ENCODE data around the gene ZNRF1. TPM values are rescaled to one million over a fixed set of nuclear protein-coding genes. Genes with fewer than 3 reads are reported as not detected.

The ZNRF1 gene
- total RNA-seq, 4 donors from 2014 or later = 14.1 to 37.4 (median 19.4) TPM

GRCh38 chr16:75072239-75072947 is 73.6 kb downstream of the ZNRF1 start:
- Histone ChIP-seq H3K9me3 (no peaks in the 10 kb centered on the region), H3K4me3 (no peak overlapping the region), H3K4me1 (peaks cover 0 to 12% of the 10 kb centered on the region in 2 donors), H3K27me3 (no peaks in the 10 kb centered on the region), H3K36me3 (no peaks in the 10 kb centered on the region), H3K27ac (no peak overlapping the region)
- TF ChIP-seq CTCF (IDR thresholded peaks at IDR 0.05) = no peak
- TF ChIP-seq POLR2A (IDR thresholded peaks at IDR 0.05) = no peak
- intact Hi-C loops (cut with DNase I; ENCODE audit: low total_unique reads) = no loop called here
- no peak for DNase-seq

DNA sequence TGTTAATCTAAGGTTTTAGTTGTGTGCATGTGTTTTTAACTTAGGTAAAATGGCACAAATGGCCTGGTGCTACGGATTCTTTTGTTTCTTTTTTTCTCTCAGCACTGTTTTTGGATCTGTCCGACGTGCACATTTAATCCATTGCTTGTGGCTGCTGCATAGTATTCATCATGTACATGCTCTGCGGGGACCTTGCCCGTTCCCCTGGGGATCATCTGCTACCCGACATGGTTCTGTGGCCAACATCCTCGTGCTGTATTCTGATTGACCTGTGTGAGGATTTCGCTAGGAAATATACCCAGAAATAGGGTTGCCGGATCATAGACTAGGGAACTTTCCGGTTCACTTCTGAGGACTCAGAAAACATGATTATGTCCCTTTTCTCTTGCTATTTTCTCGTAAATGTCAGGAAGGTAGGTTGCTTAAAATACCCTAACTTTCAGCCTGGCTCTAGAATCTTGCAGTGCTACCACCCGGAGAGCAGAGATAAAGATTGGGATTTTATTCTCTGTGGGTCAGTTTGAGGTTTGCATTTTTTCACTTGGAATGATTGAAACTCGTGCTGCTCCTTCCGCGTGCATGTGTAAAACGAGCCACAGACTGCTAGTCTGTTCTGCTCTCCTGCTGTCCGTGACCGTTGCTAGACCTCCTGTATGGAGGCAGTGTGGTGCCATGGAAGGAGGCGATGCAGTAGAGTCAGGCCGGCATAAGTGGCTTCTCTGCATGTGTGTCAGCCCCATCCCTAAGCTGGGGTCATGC is 74.9 kb downstream of the ZNRF1 start:
- no peak for DNase-seq
- Histone ChIP-seq H3K27me3 (no peaks in the 10 kb centered on the region), H3K9me3 (no peaks in the 10 kb centered on the region), H3K27ac (no peak overlapping the region), H3K36me3 (no peaks in the 10 kb centered on the region), H3K4me1 (peaks cover 0 to 12% of the 10 kb centered on the region in 2 donors), H3K4me3 (no peak overlapping the region)
- TF ChIP-seq POLR2A (IDR thresholded peaks at IDR 0.05) = no peak
- TF ChIP-seq CTCF (IDR thresholded peaks at IDR 0.05) = no peak
- intact Hi-C loops (cut with DNase I; ENCODE audit: low total_unique reads) = no loop called here

DNA sequence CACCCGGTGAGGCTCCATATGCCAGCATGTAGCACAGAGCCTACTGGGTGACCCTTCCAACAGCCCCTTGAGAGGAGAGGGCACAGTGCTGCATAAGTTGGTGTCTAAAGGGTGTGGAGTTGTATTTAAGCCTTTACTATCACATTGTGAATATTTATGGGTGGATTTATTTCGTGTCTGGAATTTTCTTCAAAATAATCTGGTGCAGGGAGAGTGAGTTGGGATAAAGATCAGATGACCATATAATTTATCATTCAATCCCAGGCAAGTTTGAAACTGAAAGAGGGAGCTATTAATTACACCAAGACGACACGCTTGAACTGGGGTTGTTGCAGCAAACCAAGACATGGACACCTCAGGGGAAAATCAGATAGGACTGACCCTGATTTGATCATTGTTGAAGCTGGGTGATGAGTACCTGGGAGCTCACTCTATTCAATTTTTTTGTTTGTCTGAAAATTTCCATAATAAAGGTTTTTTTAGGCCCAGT is 75.5 kb downstream of the ZNRF1 start:
- Histone ChIP-seq H3K27ac (no peak overlapping the region), H3K27me3 (no peaks in the 10 kb centered on the region), H3K4me3 (no peak overlapping the region), H3K9me3 (no peaks in the 10 kb centered on the region), H3K4me1 (peaks cover 0 to 12% of the 10 kb centered on the region in 2 donors), H3K36me3 (no peaks in the 10 kb centered on the region)
- no peak for TF ChIP-seq POLR2A (IDR thresholded peaks at IDR 0.05)
- no peak for TF ChIP-seq CTCF (IDR thresholded peaks at IDR 0.05)
- intact Hi-C loops (cut with DNase I; ENCODE audit: low total_unique reads) = no loop called here
- DNase-seq = no peak

DNA sequence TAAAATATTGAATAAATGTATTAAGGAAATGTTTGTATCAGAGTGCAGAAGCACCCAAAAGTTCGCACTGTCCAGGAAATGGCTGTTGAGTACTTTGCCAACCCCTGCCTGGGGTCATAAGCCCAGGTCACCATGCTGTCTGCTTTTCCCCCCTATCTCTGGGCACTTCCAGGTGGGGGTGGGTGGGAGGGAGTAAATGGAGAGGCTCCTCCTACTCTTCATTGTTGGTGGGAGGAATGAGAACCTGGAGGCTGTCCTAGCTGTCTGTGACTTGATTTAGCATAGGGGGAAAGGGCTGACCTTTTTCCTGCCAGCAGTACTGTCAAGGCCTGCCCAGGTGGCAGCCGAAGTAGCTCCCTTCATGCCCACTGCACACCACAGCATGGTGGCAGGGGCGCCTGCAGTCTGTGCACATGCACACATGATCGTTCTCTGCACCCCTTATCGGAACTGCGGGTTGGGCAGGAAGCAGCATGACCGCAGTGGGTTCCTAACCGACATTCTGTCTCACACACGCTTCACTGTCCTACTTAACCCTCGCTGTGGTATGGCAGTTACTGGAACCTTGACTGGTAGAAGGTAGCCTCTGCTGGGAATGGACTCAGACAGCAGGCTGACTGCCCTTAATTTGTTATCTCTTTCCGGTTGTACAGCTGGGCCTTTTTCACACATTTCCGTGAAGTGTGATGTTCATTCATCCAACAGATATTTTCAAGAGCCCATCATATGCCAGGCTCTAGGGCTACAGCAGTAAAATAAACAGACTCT is 76.3 kb downstream of the ZNRF1 start:
- DNase-seq = no peak
- TF ChIP-seq CTCF (IDR thresholded peaks at IDR 0.05) (no peak), POLR2A (IDR thresholded peaks at IDR 0.05) (no peak)
- no peaks in the 10 kb centered on the region for H3K9me3 ChIP-seq
- H3K4me3 ChIP-seq = no peak overlapping the region
- no peak overlapping the region for H3K27ac ChIP-seq
- intact Hi-C loops (cut with DNase I; ENCODE audit: low total_unique reads) = no loop called here
- H3K36me3 ChIP-seq = no peaks in the 10 kb centered on the region
- peaks cover 0 to 8% of the 10 kb centered on the region in 2 donors for H3K4me1 ChIP-seq
- H3K27me3 ChIP-seq = no peaks in the 10 kb centered on the region
